Peyer's patch (tissue), 4 donors: ENCODE results near the gene HLA-DOB. TPM values are rescaled to one million over a fixed set of nuclear protein-coding genes. Genes with fewer than 3 reads are reported as not detected.
A peak's percentile ranks its signal among the peaks of the same experiment; 100 is the strongest.

Source experiments
- DNase-seq, 3 donors: peaks; one replicate each; pipeline ENCODE4 v3.0.0-alpha.2; 2017 to 2019
- H3K27ac ChIP-seq, 4 donors: fragments of 200-600 bp; sonication (generic); one replicate each; pipeline ENCODE4 v1.5.1; 2016 to 2019
- H3K27me3 ChIP-seq, 2 donors: fragments of 200-600 bp; sonication (generic); one replicate each; pipeline ENCODE4 v1.5.1; 2019
- H3K36me3 ChIP-seq, 3 donors: fragments of 200-600 bp; sonication (generic); one replicate each; pipeline ENCODE4 v1.5.1; 2016 to 2019
- H3K4me1 ChIP-seq, 4 donors: fragments of 200-600 bp; sonication (generic); one replicate each; pipeline ENCODE4 v1.5.1; 2016 to 2019
- H3K4me3 ChIP-seq, 4 donors: fragments of 200-600 bp; sonication (generic); 1 replicate in 3 of 4; 2 replicates in 1 of 4; pipeline ENCODE4 v1.5.1; 2016 to 2019; ENCODE audit warnings: mild to moderate bottlenecking in 1 of 4
- H3K9me3 ChIP-seq, 4 donors: fragments of 200-600 bp; sonication (generic); one replicate each; pipeline ENCODE4 v1.5.1; 2016 to 2019; ENCODE audit warnings: mild to moderate bottlenecking in 1 of 4
- POLR2A ChIP-seq, 2 donors: fragments of 450-650 bp; IDR thresholded peaks; one replicate each; pipeline ENCODE4 v1.5.1; 2017; ENCODE audit warnings: antibody characterized with exemption in 2 of 2, mild to moderate bottlenecking in 2 of 2, moderate library complexity in 2 of 2
- total RNA-seq, 4 donors: library from RNA; depleted of rRNA; stranded (reverse); fragments of >200 nt; gene quantifications; one replicate each; pipeline ENCODE4 v1.1.0, GENCODE V29; 2016
- TF ChIP-seq, protein P1 (sequence below), 6 experiments: fragments of 450-650 bp in 4 of 6; fragments of 200-600 bp in 2 of 6; sonication (generic) in 1 of 6; IDR thresholded peaks; one replicate each; pipeline ENCODE4 v1.5.1; 2017 to 2019; ENCODE audit warnings: antibody characterized with exemption in 6 of 6, mild to moderate bottlenecking in 3 of 6, moderate library complexity in 1 of 6

HLA-DOB gene
- total RNA-seq = 10 to 100 TPM in 1 of 4 donors, 1 to 10 TPM in 2, under 1 TPM in 1; 0.88 to 13.2 (median 4.2) TPM

DNA sequence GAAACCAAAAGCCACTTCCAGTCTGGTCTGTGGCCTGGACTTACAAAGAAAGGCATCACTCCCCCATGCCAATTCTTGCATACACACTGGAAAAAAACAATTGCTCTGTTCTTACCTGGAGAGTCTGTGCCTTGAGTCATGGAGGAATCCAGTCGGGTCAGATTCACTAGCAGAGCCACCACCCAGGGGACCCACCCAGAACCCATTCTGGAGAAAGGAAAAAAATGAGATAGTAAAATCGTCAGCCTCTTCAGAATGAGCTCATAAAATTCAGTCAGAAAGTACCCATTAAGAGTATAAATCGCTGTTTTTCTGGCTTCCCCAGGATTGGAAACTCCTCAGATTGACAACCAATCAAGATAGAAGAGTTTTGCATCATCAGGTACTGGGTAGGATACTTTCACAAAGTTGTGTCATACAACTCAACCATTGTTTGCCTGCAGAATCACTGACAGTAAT lies at the start of gene HLA-DOB:
Gene HLA-DOB, minus strand, starts transcription at position 257 of the 459 bp plus-strand sequence. Its CDS starts 51 bp downstream, at position 206.
- Histone ChIP-seq H3K4me3 (peak within 1 kb of the TSS in 3 of 4 donors; percentile 24 to 42 (median 41)), H3K4me1 (peaks cover 0 to 7% (median 0%) of the 10 kb centered on the region in 4 donors), H3K27me3 (no peaks in the 10 kb centered on the region), H3K27ac (peak within 1 kb of the TSS in 3 of 4 donors; percentile 26 to 90 (median 81)), H3K9me3 (no peaks in the 10 kb centered on the region), H3K36me3 (no peaks in the 10 kb centered on the region)
- TF ChIP-seq, protein P1, sequence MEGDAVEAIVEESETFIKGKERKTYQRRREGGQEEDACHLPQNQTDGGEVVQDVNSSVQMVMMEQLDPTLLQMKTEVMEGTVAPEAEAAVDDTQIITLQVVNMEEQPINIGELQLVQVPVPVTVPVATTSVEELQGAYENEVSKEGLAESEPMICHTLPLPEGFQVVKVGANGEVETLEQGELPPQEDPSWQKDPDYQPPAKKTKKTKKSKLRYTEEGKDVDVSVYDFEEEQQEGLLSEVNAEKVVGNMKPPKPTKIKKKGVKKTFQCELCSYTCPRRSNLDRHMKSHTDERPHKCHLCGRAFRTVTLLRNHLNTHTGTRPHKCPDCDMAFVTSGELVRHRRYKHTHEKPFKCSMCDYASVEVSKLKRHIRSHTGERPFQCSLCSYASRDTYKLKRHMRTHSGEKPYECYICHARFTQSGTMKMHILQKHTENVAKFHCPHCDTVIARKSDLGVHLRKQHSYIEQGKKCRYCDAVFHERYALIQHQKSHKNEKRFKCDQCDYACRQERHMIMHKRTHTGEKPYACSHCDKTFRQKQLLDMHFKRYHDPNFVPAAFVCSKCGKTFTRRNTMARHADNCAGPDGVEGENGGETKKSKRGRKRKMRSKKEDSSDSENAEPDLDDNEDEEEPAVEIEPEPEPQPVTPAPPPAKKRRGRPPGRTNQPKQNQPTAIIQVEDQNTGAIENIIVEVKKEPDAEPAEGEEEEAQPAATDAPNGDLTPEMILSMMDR (IDR thresholded peaks at IDR 0.05) = no peak
- no peak for DNase-seq

DNA sequence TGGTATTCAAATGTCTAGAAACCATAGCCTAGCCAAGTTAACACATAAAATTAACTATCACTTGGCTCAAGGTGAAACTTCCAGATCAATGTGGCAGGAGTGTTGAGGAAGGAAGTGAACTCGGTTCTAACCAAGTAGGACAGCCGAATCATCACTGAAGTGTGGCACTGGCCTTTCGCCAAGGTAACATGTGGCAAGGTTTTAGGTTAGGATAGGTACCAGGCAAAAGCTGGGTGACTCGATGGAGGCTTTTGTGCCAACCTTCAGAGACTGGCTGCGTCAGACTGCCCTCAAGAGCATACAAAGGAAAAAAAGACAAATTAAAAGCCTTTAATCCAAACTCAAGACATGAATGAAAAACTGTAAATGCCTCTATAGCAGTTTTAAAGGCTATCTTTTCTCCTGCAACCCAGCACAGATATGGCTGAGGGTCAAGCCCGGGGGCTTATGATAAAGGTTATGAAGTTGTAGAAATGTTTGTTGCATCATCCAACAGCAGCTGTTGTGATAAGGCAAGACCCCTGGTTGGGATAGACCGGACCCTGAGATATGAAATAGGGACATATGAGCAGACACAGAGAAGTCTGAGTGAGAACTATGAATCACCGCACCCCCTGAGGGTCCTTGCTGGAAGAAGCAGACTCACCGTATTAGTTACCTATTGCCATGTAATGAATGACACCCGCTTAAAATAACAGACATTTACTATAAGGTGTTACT lies 49.1 kb upstream of the HLA-DOB start:
- no peaks in the 10 kb centered on the region for H3K9me3 ChIP-seq

DNA sequence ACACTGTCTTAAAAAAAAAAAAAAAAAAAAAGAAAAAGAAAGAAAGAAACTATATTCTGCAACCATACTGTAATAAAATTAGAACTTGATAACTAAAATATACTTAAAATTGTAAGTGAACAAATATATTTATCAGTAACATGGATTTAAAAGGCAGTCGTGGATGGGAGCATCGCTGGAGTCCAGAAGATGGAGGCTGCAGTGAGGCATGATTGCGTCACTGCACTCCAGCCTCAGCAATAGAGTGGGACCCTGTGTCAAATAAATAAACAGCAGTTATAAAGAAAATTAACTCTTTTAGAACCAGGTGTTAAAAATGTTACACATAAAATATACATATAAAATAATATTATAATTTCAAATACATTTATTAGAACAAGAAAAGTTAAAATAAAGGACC lies 45.9 kb upstream of the HLA-DOB start:
- peaks cover 0 to 30% (median 0%) of the 10 kb centered on the region in 3 donors for H3K36me3 ChIP-seq
- H3K27me3 ChIP-seq = no peaks in the 10 kb centered on the region
- H3K4me1 ChIP-seq = peaks cover 0 to 15% (median 4%) of the 10 kb centered on the region in 4 donors
- no peak for DNase-seq
- H3K9me3 ChIP-seq = no peaks in the 10 kb centered on the region
- H3K4me3 ChIP-seq = no peak overlapping the region
- TF ChIP-seq POLR2A (IDR thresholded peaks at IDR 0.05) = no peak
- TF ChIP-seq, protein P1 (IDR thresholded peaks at IDR 0.05) = no peak
- no peak overlapping the region for H3K27ac ChIP-seq

More for the DNA sequence above, 49.1 kb upstream of the HLA-DOB start:
- no peak for DNase-seq
- Histone ChIP-seq H3K36me3 (peaks cover 0 to 4% (median 0%) of the 10 kb centered on the region in 3 donors), H3K4me1 (peaks cover 0 to 25% (median 6%) of the 10 kb centered on the region in 4 donors), H3K27ac (no peak overlapping the region), H3K4me3 (no peak overlapping the region), H3K27me3 (no peaks in the 10 kb centered on the region)
- no peak for TF ChIP-seq POLR2A (IDR thresholded peaks at IDR 0.05)
- TF ChIP-seq, protein P1 (IDR thresholded peaks at IDR 0.05) = no peak

DNA sequence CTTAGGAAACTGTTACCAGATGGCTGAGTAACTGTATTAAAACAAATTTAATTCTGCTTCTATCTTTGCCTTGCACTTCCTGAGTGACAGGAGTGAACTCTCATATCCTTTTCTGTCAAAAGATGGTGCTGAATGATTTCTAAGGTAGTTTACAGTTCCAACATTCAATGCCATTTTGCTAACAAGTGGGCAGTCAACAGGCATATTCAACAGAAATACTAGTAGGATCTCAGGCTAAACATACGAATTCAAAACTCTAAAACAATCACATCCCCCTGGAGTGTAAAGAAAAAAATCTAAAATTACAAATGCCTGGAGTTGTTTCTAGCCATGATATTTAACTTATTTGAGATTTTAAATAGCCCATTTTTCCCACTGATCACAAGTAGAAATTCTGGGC lies 43.9 kb upstream of the HLA-DOB start:
- DNase-seq = no peak
- H3K36me3 ChIP-seq = peaks cover 0 to 40% (median 0%) of the 10 kb centered on the region in 3 donors
- no peak for TF ChIP-seq POLR2A (IDR thresholded peaks at IDR 0.05)
- TF ChIP-seq, protein P1 (IDR thresholded peaks at IDR 0.05) = no peak
- peak overlapping the region in 1 of 4 donors; percentile 17 for H3K27ac ChIP-seq
- no peaks in the 10 kb centered on the region for H3K9me3 ChIP-seq
- no peaks in the 10 kb centered on the region for H3K27me3 ChIP-seq
- H3K4me3 ChIP-seq = no peak overlapping the region
- H3K4me1 ChIP-seq = peaks cover 0 to 12% (median 0%) of the 10 kb centered on the region in 4 donors

DNA sequence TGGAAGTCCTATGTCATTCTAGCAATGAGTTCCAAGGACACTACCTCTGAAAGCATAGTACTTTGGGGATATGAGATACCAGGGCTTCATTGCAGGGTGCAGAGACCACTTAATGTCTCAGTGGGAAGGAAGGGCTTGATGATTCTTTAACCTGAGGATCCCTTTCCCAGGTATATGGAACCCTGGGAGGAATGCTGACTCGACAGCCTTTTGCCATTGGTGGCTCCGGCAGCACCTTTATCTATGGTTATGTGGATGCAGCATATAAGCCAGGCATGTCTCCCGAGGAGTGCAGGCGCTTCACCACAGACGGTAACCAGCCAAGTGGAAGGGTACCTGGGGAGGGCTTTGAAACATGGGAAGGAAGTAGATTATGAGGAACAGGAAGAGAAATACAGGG lies 41.4 kb upstream of the HLA-DOB start:
- H3K4me3 ChIP-seq = no peak overlapping the region
- no peak for DNase-seq
- no peaks in the 10 kb centered on the region for H3K27me3 ChIP-seq
- peaks cover 0 to 18% (median 2%) of the 10 kb centered on the region in 4 donors for H3K4me1 ChIP-seq
- H3K36me3 ChIP-seq = peaks cover 0 to 40% (median 0%) of the 10 kb centered on the region in 3 donors
- no peak for TF ChIP-seq POLR2A (IDR thresholded peaks at IDR 0.05)
- TF ChIP-seq, protein P1 (IDR thresholded peaks at IDR 0.05) = no peak
- no peaks in the 10 kb centered on the region for H3K9me3 ChIP-seq
- no peak overlapping the region for H3K27ac ChIP-seq
